Kidney (tissue), 14 donors: ENCODE measurements around the gene IMMP2L. TPM values are rescaled to one million over a fixed set of nuclear protein-coding genes. Genes with fewer than 3 reads are reported as not detected.

ENCODE experiments used
- DNase-seq, 5 donors: peaks; one replicate each; pipeline ENCODE4 v3.0.0-alpha.2; 2013 to 2020
- FAIRE-seq: peaks from 2 replicates; lab custom pipeline; 2012; peaks lifted over from hg19 to GRCh38; lab: Jason Lieb, UNC
- H3K27ac ChIP-seq, 2 donors: one replicate each; pipeline ENCODE4 v1.7.0; 2013; ENCODE audit warnings: low read depth in 2 of 2, low read length in 2 of 2, inconsistent platforms in 1 of 2
- H3K27me3 ChIP-seq: one replicate; pipeline ENCODE4 v1.7.1; 2013; ENCODE audit warnings: low read length, inconsistent platforms; ENCODE audit not compliant: control insufficient read depth, insufficient read depth
- H3K36me3 ChIP-seq, 3 donors: one replicate each; pipeline versions ENCODE4 v1.7.0 to v1.7.1; 2013; ENCODE audit warnings: low read length in 3 of 3, control low read depth in 1 of 3, inconsistent platforms in 1 of 3; ENCODE audit not compliant: insufficient read depth in 3 of 3, control insufficient read depth in 2 of 3
- H3K4me1 ChIP-seq, 3 donors: one replicate each; pipeline versions ENCODE4 v1.7.0 to v1.7.1; 2013; ENCODE audit warnings: low read length in 3 of 3, inconsistent platforms in 1 of 3, low read depth in 1 of 3; ENCODE audit not compliant: control insufficient read depth in 2 of 3, insufficient read depth in 2 of 3
- H3K4me3 ChIP-seq, 3 donors: one replicate each; pipeline versions ENCODE4 v1.7.0 to v1.8.1; 2013; ENCODE audit warnings: low read length in 3 of 3, control low read depth in 1 of 3, inconsistent platforms in 1 of 3
- H3K9ac ChIP-seq, 3 donors: one replicate each; pipeline versions ENCODE4 v1.7.0 to v1.7.1; 2013; ENCODE audit warnings: low read length in 3 of 3, control low read depth in 1 of 3, inconsistent platforms in 1 of 3
- H3K9me3 ChIP-seq, 3 donors: one replicate each; pipeline versions ENCODE4 v1.7.0 to v1.7.1; 2013; ENCODE audit warnings: low read length in 3 of 3, control low read depth in 1 of 3, inconsistent platforms in 1 of 3; ENCODE audit not compliant: control insufficient read depth in 2 of 3, insufficient read depth in 1 of 3
- intact Hi-C: fragments of 100-400 bp; cut with DNase I; formaldehyde crosslinking; loops from one replicate; pipeline ENCODE4 v1.11.1; 2022
- polyA plus RNA-seq: library from polyadenylated mRNA; stranded (reverse); fragments of 350-450 nt; fragmentation: Illumina TruSeq; extraction: RNeasy Lipid Tissue Mini Kit (QIAGEN cat#74804); gene quantifications from one replicate; pipeline ENCODE4 v1.2.3, GENCODE V29; 2014; ENCODE audit warnings: low read depth, low replicate concordance; ENCODE audit not compliant: insufficient read depth
- total RNA-seq: library from RNA; stranded (reverse); fragmentation: NEBNext Ultra II Directional; extraction: Animal tissue kit (Norgen Biotek cat#: 25700); gene quantifications from one replicate; pipeline ENCODE4 v1.2.1, GENCODE V29; 2021
- TF ChIP-seq, protein P1 (sequence below): IDR thresholded peaks from 3 replicates; pipeline ENCODE4 v1.5.1; 2012; ENCODE audit warnings: mild to moderate bottlenecking, moderate library complexity, borderline replicate concordance; ENCODE audit not compliant: insufficient read depth; ENCODE audit errors: extremely low read depth
- donor health status: control.
- donor health status: control.
- donor health status: control.
- donor health status: control.
- donor health status: control.
- donor health status: DM: yes; HTN: yes; CAD: no.
- donor health status: Normal renal cell carcinoma (clear cell type).

IMMP2L gene
- total and polyA plus RNA-seq, 2 donors from 2014 or later, result 46.4 to 52.1 TPM

DNA sequence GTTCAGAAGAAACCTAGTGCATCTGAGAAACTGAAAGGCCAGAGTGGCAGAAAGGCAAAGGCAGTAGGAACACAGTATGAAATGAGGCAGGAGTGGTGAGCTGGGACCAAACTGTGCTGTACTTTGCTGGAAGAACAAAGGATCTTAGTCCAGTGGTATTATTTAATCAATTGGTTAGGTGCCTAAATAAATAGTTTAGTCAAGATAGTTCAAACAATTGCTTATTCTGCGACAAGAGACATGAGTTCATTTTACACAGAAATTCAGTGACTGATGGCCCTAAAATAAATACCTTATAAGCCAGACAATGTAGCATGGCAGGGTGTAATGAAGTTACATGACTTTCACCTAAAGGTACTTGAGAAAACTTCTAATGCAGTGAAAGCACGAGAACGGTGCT is 653.2 kb downstream of the IMMP2L start:
- Histone ChIP-seq H3K36me3 (no peaks in the 10 kb centered on the region), H3K27ac (no peak overlapping the region), H3K4me3 (no peak overlapping the region), H3K27me3 (no peaks in the 10 kb centered on the region), H3K9ac (no peak overlapping the region), H3K4me1 (no peaks in the 10 kb centered on the region), H3K9me3 (no peaks in the 10 kb centered on the region)
- FAIRE-seq (no peak), DNase-seq (no peak)
- TF ChIP-seq, protein P1, sequence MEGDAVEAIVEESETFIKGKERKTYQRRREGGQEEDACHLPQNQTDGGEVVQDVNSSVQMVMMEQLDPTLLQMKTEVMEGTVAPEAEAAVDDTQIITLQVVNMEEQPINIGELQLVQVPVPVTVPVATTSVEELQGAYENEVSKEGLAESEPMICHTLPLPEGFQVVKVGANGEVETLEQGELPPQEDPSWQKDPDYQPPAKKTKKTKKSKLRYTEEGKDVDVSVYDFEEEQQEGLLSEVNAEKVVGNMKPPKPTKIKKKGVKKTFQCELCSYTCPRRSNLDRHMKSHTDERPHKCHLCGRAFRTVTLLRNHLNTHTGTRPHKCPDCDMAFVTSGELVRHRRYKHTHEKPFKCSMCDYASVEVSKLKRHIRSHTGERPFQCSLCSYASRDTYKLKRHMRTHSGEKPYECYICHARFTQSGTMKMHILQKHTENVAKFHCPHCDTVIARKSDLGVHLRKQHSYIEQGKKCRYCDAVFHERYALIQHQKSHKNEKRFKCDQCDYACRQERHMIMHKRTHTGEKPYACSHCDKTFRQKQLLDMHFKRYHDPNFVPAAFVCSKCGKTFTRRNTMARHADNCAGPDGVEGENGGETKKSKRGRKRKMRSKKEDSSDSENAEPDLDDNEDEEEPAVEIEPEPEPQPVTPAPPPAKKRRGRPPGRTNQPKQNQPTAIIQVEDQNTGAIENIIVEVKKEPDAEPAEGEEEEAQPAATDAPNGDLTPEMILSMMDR, result no peak
- intact Hi-C loops, result no loop called here

DNA sequence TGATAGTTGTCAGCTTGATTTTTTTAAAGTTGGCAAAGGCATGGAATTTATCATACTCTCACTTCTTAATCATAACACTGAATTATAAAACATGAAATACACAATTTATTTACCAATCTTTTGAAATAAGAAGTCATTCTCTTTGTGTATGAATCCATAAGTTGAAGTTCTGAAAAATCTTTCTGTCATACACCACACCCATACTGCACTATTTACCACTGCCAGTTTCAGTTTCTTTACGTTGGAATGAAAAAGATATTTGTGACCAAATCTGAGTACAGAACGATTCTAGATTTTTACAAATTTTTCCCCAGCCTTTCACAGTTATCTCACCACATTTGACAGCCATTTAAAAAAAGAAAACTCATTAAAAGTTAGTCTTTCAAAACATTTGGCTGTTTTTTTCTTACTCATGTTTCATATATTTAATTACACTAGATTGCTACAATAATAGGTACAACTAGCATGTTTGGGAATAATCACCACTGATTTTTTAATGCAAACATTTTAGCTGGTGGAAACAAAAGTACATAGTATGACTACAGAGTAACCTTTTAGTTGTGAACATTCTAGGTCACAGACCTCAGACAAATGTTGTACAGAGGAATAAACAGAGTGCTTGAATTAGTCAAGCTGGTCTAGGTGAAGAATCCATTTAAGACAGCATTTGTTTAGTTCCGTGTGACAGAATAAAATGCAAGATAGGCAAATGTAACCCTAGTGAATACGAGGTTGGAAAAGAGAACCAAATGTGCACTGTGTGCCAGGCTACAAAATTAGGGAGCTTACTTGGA is 656.3 kb downstream of the IMMP2L start:
- intact Hi-C loops, result no loop called here
- H3K4me1 ChIP-seq, result no peaks in the 10 kb centered on the region
- FAIRE-seq, result no peak

GRCh38 chr7:110898516-110898915 is 663.8 kb downstream of the IMMP2L start:
- no peaks in the 10 kb centered on the region for H3K36me3 ChIP-seq
- no peaks in the 10 kb centered on the region for H3K4me1 ChIP-seq
- H3K27ac ChIP-seq, result no peak overlapping the region
- H3K4me3 ChIP-seq, result no peak overlapping the region
- no peak overlapping the region for H3K9ac ChIP-seq
- TF ChIP-seq, protein P1, result no peak
- H3K27me3 ChIP-seq, result no peaks in the 10 kb centered on the region
- intact Hi-C loops, result no loop called here
- FAIRE-seq (no peak), DNase-seq (no peak)
- no peaks in the 10 kb centered on the region for H3K9me3 ChIP-seq

More for the DNA sequence above, 656.3 kb downstream of the IMMP2L start:
- Histone ChIP-seq H3K9ac (no peak overlapping the region), H3K27me3 (no peaks in the 10 kb centered on the region), H3K4me3 (no peak overlapping the region), H3K36me3 (no peaks in the 10 kb centered on the region), H3K9me3 (no peaks in the 10 kb centered on the region), H3K27ac (no peak overlapping the region)
- DNase-seq, result no peak
- TF ChIP-seq, protein P1, result no peak
